ENCODE data around the gene TGFBR2.

TGFBR2 gene

GRCh38 chr3:30677347-30677685 is 70.9 kb downstream of the TGFBR2 start:
- no peak for TF ChIP-seq CTCF (IDR thresholded peaks at IDR 0.05; ENCODE audit: low read depth, low read length)
- H3K4me3 ChIP-seq (replicated peaks in 1 of 2; ENCODE audit: low read depth in 2 of 2, low read length in 2 of 2): no peak overlapping the region
- DNase-seq (ENCODE audit: low read depth in 2 of 2): no peak

GRCh38 chr3:30679045-30679444 is 72.6 kb downstream of the TGFBR2 start:
- H3K4me3 ChIP-seq (replicated peaks in 1 of 2; ENCODE audit: low read depth in 2 of 2, low read length in 2 of 2): no peak overlapping the region
- DNase-seq (ENCODE audit: low read depth in 2 of 2): no peak
- no peak for TF ChIP-seq CTCF (IDR thresholded peaks at IDR 0.05; ENCODE audit: low read depth, low read length)

GRCh38 chr3:30680789-30681648 is 74.6 kb downstream of the TGFBR2 start:
- TF ChIP-seq CTCF (IDR thresholded peaks at IDR 0.05; ENCODE audit: low read depth, low read length): no peak
- DNase-seq (ENCODE audit: low read depth in 2 of 2): peak; percentile 42 to 52
- peak overlapping the region in 1 of 2 donors; percentile 4 for H3K4me3 ChIP-seq (replicated peaks in 1 of 2; ENCODE audit: low read depth in 2 of 2, low read length in 2 of 2)

- DNase-seq (ENCODE audit: low read depth in 2 of 2): peak; percentile 71 to 73
- no peak overlapping the region for H3K4me3 ChIP-seq (replicated peaks in 1 of 2; ENCODE audit: low read depth in 2 of 2, low read length in 2 of 2)
- no peak for TF ChIP-seq CTCF (IDR thresholded peaks at IDR 0.05; ENCODE audit: low read depth, low read length)
These were observed 75.3 kb downstream of the TGFBR2 start for GRCh38 chr3:30681649-30682211.

- no peak overlapping the region for H3K4me3 ChIP-seq (replicated peaks in 1 of 2; ENCODE audit: low read depth in 2 of 2, low read length in 2 of 2)
- no peak for DNase-seq (ENCODE audit: low read depth in 2 of 2)
- no peak for TF ChIP-seq CTCF (IDR thresholded peaks at IDR 0.05; ENCODE audit: low read depth, low read length)
These were observed 76.2 kb downstream of the TGFBR2 start for GRCh38 chr3:30682434-30683155.

- DNase-seq (ENCODE audit: low read depth in 2 of 2): no peak
- no peak overlapping the region for H3K4me3 ChIP-seq (replicated peaks in 1 of 2; ENCODE audit: low read depth in 2 of 2, low read length in 2 of 2)
- no peak for TF ChIP-seq CTCF (IDR thresholded peaks at IDR 0.05; ENCODE audit: low read depth, low read length)
These were observed 77.4 kb downstream of the TGFBR2 start for GRCh38 chr3:30683769-30684168.

All from cardiac fibroblast (primary cell).